HepG2 (cell line): Measurements from ENCODE around the gene CD72. TPM values are rescaled to one million over a fixed set of nuclear protein-coding genes. Genes with fewer than 3 reads are reported as not detected.
"Not testable (repeated sequence)": the region's sequence is repeated elsewhere in the genome, so short reads cannot be mapped to it uniquely, and the experiment has no call there.

Experiments used
- ATAC-seq: fragments of 200-7000 bp; cut with Tn5 transposase; 3 replicates; pipeline ENCODE4 v1.9.1; 2020; ENCODE audit warnings: mild to moderate bottlenecking, moderate library complexity
- BruUV-seq: library from RNA; stranded (reverse); fragments of 400-500 nt; replicated peaks from 2 replicates; lab custom pipeline; 2021; lab: Mats Ljungman, UMichigan
- CTCF ChIA-PET: fragments of 300-600 bp; formaldehyde crosslinking; extraction: SDS; loops from one replicate; lab custom pipeline; 2021; ENCODE audit warnings: low total read pairs, inconsistent platforms, low intra/inter-chr PET ratio; lab: Yijun Ruan, JAX
- POLR2A ChIA-PET: fragments of 350-600 bp; sonication (Branson Sonifier 250); formaldehyde crosslinking; loops from one replicate; lab custom pipeline; 2020; ENCODE audit warnings: antibody characterized with exemption, inconsistent platforms; lab: Yijun Ruan, JAX
- DNase-seq: peaks from one replicate; pipeline ENCODE4 v3.0.0-alpha.2; 2015; ENCODE audit warnings: low spot score
- FAIRE-seq: peaks from 3 replicates; lab custom pipeline; 2011; peaks lifted over from hg19 to GRCh38; lab: Jason Lieb, UNC
- H2AFZ ChIP-seq: one replicate; pipeline ENCODE4 v1.6.1; 2011; ENCODE audit warnings: low read length, inconsistent platforms
- H3K27ac ChIP-seq: fragments of 300-600 bp; 3 replicates; pipeline ENCODE4 v1.8.0; 2011; ENCODE audit warnings: mixed run types, mild to moderate bottlenecking, mixed read lengths, low read length, inconsistent platforms; ENCODE audit not compliant: insufficient read depth; ENCODE audit errors: extremely low read length
- H3K27me3 ChIP-seq, 2 experiments: fragments of 200-600 bp in 1 of 2; 2 replicates in 1 of 2; 3 replicates in 1 of 2; pipeline versions ENCODE4 v1.6.0 to v1.8.0; 2011; ENCODE audit warnings: low read length in 2 of 2, mild to moderate bottlenecking in 2 of 2, moderate library complexity in 2 of 2, inconsistent platforms in 1 of 2; ENCODE audit not compliant: insufficient read depth in 2 of 2, control insufficient read depth in 1 of 2
- H3K36me3 ChIP-seq, 2 experiments: fragments of 200-600 bp in 1 of 2; replicated peaks in 1 of 2; 2 replicates in 1 of 2; 3 replicates in 1 of 2; pipeline versions ENCODE4 v1.5.1 to v1.8.0; 2011; ENCODE audit warnings: low read length in 2 of 2, inconsistent platforms in 1 of 2; ENCODE audit not compliant: insufficient read depth in 2 of 2, control insufficient read depth in 1 of 2
- H3K4me1 ChIP-seq: 2 replicates; pipeline ENCODE4 v1.5.1; 2012; ENCODE audit warnings: low read length, inconsistent platforms; ENCODE audit not compliant: insufficient read depth
- H3K4me2 ChIP-seq: 2 replicates; pipeline ENCODE4 v1.6.0; 2011; ENCODE audit warnings: low read depth, low read length, inconsistent platforms
- H3K4me3 ChIP-seq, 3 experiments: fragments of 200-600 bp in 1 of 3; sonication (generic), shearing (Covaris generic) in 1 of 3; replicated peaks in 1 of 3; 2 replicates each; pipeline ENCODE4 v1.5.1; 2011 to 2016; ENCODE audit warnings: low read length in 3 of 3, inconsistent platforms in 2 of 3, low read depth in 2 of 3, mild to moderate bottlenecking in 2 of 3, control low read depth in 1 of 3, mixed read lengths in 1 of 3; ENCODE audit not compliant: insufficient read depth in 1 of 3
- H3K79me2 ChIP-seq: one replicate; pipeline ENCODE4 v1.6.1; 2011; ENCODE audit warnings: low read length, inconsistent platforms; ENCODE audit not compliant: insufficient read depth
- H3K9ac ChIP-seq: 2 replicates; pipeline ENCODE4 v1.6.0; 2011; ENCODE audit warnings: mild to moderate bottlenecking, low read depth, low read length, inconsistent platforms; ENCODE audit not compliant: insufficient read depth
- H3K9me3 ChIP-seq: 2 replicates; pipeline ENCODE4 v1.5.1; 2012; ENCODE audit warnings: mild to moderate bottlenecking, low read length
- H4K20me1 ChIP-seq: 2 replicates; pipeline ENCODE4 v1.6.0; 2011; ENCODE audit warnings: inconsistent platforms, mild to moderate bottlenecking, low read length, moderate library complexity; ENCODE audit not compliant: insufficient read depth
- ARNT2 ChIP-seq: sonication (generic); formaldehyde crosslinking; IDR thresholded peaks from 2 replicates; pipeline ENCODE4 v1.8.0; 2022; ENCODE audit warnings: mild to moderate bottlenecking, low read depth, missing genetic modification reagents, moderate library complexity
- ATF3 ChIP-seq: sonication (generic); formaldehyde crosslinking; IDR thresholded peaks from 2 replicates; pipeline ENCODE4 v1.4.0; 2020; ENCODE audit warnings: missing genetic modification reagents
- NFKBIZ ChIP-seq: IDR thresholded peaks from 2 replicates; pipeline ENCODE4 v1.6.1; 2018; ENCODE audit warnings: missing genetic modification reagents, missing compliant biosample characterization
- ZBTB10 ChIP-seq: sonication (generic); formaldehyde crosslinking; IDR thresholded peaks from 2 replicates; pipeline ENCODE4 v1.4.0; 2020; ENCODE audit warnings: missing genetic modification reagents, borderline replicate concordance
- ZBTB21 ChIP-seq: sonication (generic); formaldehyde crosslinking; IDR thresholded peaks from 2 replicates; pipeline ENCODE4 v1.4.0; 2020; ENCODE audit warnings: missing genetic modification reagents
- ZNF136 ChIP-seq: sonication (generic); formaldehyde crosslinking; IDR thresholded peaks from 2 replicates; pipeline ENCODE4 v1.8.1; 2022; ENCODE audit warnings: low read depth, mild to moderate bottlenecking, moderate library complexity, missing genetic modification reagents
- ZNF160 ChIP-seq: sonication (generic); formaldehyde crosslinking; IDR thresholded peaks from 2 replicates; pipeline ENCODE4 v1.8.0; 2022; ENCODE audit warnings: mild to moderate bottlenecking, inconsistent platforms, missing genetic modification reagents
- WGBS: methylation state at CpG from one replicate; pipeline ENCODE4 v1.1.6; 2017; ENCODE audit warnings: low lambda C conversion rate; 5-methylcytosine and 5-hydroxymethylcytosine counted together
- in situ Hi-C: cut with HindIII; loops from 2 replicates; pipeline ENCODE4 v1.10.0; 2017; ENCODE audit warnings: low pct_unique_long_range_greater_than_20kb; ENCODE audit not compliant: extremely low pct_ligation_motif_present
- intact Hi-C: fragments of 100-400 bp; cut with micrococcal nuclease; formaldehyde crosslinking; loops from one replicate; pipeline ENCODE4 v1.10.0; 2022; ENCODE audit not compliant: unreplicated experiment
- polyA plus RNA-seq, 8 experiments: library from polyadenylated mRNA; depleted of rRNA in 3 of 8; stranded (reverse) in 7 of 8; unstranded in 1 of 8; fragments of >200 nt; fragmentation: Illumina TruSeq in 4 of 8; extraction: Trizol in 4 of 8; gene quantifications; 2 replicates each; pipeline versions ENCODE4 v1.2.1 to v1.2.3, GENCODE V29; 2011 to 2016; ENCODE audit warnings: low read depth in 4 of 8, missing spikeins in 1 of 8, mixed read lengths in 1 of 8; ENCODE audit not compliant: insufficient read depth in 1 of 8
- total RNA-seq, 5 experiments: library from RNA; depleted of rRNA; stranded (reverse); fragments of >200 nt; fragmentation: Illumina TruSeq; extraction: Trizol; gene quantifications; 2 replicates each; pipeline ENCODE4 v1.2.3, GENCODE V29; 2016; ENCODE audit warnings: low read depth in 1 of 5

The CD72 gene
- total and polyA plus RNA-seq, 2 of the 13 experiments (the other 11 are each of a cell fraction or from before 2014, with no cell fraction given), result 0.18 to 1.1 TPM

GRCh38 chr9:35594471-35594870 lies 23.7 kb downstream of the CD72 start (continued):
- TF ChIP-seq ZBTB10 (CRISPR knock-in tag) (no peak), ATF3 (CRISPR knock-in tag) (no peak), ARNT2 (CRISPR knock-in tag) (no peak)

GRCh38 chr9:35593581-35593980 lies 24.6 kb downstream of the CD72 start:
- no peaks in the 10 kb centered on the region for H3K27me3 ChIP-seq
- ATAC-seq, result no peak
- H3K27ac ChIP-seq, result no peak overlapping the region
- in situ Hi-C loops, result no loop called here
- peaks cover 5% of the 10 kb centered on the region for H3K4me1 ChIP-seq
- TF ChIP-seq ZBTB21 (CRISPR knock-in tag) (no peak), NFKBIZ (CRISPR knock-in tag) (no peak), ZNF160 (CRISPR knock-in tag) (0 out of 2 replicates have a peak, but pooled peaks have one; percentile 9), ZNF136 (CRISPR knock-in tag) (peak; percentile 96; the same call in 1 of the 2 replicates)
- TF ChIP-seq, all 625 proteins: peak for 2
- DNase-seq (no peak), FAIRE-seq (no peak)
- no TSS peak for BruUV-seq
- Histone ChIP-seq H4K20me1 (no peaks in the 10 kb centered on the region), H2AFZ (no peak overlapping the region), H3K4me2 (no peak overlapping the region), H3K9me3 (peaks cover 11% of the 10 kb centered on the region), H3K4me3 (no peak overlapping the region), H3K79me2 (no peaks in the 10 kb centered on the region), H3K36me3 (no peaks in the 10 kb centered on the region), H3K9ac (no peak overlapping the region)
- ChIA-PET POLR2A (no interaction called here), CTCF (no interaction called here)
- intact Hi-C loops, result no loop called here

- H3K4me2 ChIP-seq, H3K9ac ChIP-seq, H3K27ac ChIP-seq, H3K79me2 ChIP-seq, H3K4me1 ChIP-seq, POLR2A ChIA-PET, BruUV-seq, H3K4me3 ChIP-seq, DNase-seq, H3K36me3 ChIP-seq, in situ Hi-C loops, H2AFZ ChIP-seq, H3K27me3 ChIP-seq, H3K9me3 ChIP-seq, FAIRE-seq, CTCF ChIA-PET, ATAC-seq, H4K20me1 ChIP-seq, intact Hi-C loops: not testable (repeated sequence)
- WGBS, result 93% methylated on average over 5 of the region's 5 CpGs
These were observed 29.7 kb downstream of the CD72 start for GRCh38 chr9:35588506-35588905.

GRCh38 chr9:35584681-35585080 lies 33.5 kb downstream of the CD72 start:
- ATAC-seq, POLR2A ChIA-PET, CTCF ChIA-PET, FAIRE-seq, H3K79me2 ChIP-seq, H3K36me3 ChIP-seq, H3K4me3 ChIP-seq, DNase-seq, H2AFZ ChIP-seq, in situ Hi-C loops, intact Hi-C loops, BruUV-seq, H4K20me1 ChIP-seq, H3K27me3 ChIP-seq, H3K27ac ChIP-seq, H3K9ac ChIP-seq, H3K4me2 ChIP-seq: not testable (repeated sequence)
- peaks cover 30% of the 10 kb centered on the region for H3K4me1 ChIP-seq
- peaks cover 20% of the 10 kb centered on the region for H3K9me3 ChIP-seq
- 91% methylated on average over 3 of the region's 3 CpGs for WGBS
